Left colon (tissue), 2 donors: ENCODE results near the gene SMARCC2. TPM values are rescaled to one million over a fixed set of nuclear protein-coding genes. Genes with fewer than 3 reads are reported as not detected.
"Not testable (repeated sequence)": the region's sequence is repeated elsewhere in the genome, so short reads cannot be mapped to it uniquely, and the experiment has no call there.

Experiments used
- ATAC-seq: fragments of 200-7000 bp; cut with Tn5 transposase; one replicate; pipeline ENCODE4 v1.9.1; 2020; ENCODE audit warnings: mild to moderate bottlenecking, moderate library complexity
- DNase-seq, 2 donors: peaks; one replicate each; pipeline ENCODE4 v3.0.0-alpha.2; 2020
- intact Hi-C, 2 donors: fragments of 100-400 bp; cut with DNase I in 1 of 2; cut with micrococcal nuclease in 1 of 2; formaldehyde crosslinking; loops; one replicate each; pipeline versions ENCODE4 v1.11.2 to v1.14.0; 2022; cut with DNase I, micrococcal nuclease
- total RNA-seq, 2 donors: library from RNA; stranded (reverse); fragmentation: NEBNext Ultra II Directional; extraction: Animal tissue kit (Norgen Biotek cat#: 25700); gene quantifications; one replicate each; pipeline ENCODE4 v1.2.1, GENCODE V29; 2021
- donor health status: DM: no; HTN: no; CAD: no.
- donor health status: DM: yes; HTN: yes; CAD: no.

The SMARCC2 gene
- total RNA-seq, 2 donors from 2014 or later = 81.7 to 85.6 TPM

DNA sequence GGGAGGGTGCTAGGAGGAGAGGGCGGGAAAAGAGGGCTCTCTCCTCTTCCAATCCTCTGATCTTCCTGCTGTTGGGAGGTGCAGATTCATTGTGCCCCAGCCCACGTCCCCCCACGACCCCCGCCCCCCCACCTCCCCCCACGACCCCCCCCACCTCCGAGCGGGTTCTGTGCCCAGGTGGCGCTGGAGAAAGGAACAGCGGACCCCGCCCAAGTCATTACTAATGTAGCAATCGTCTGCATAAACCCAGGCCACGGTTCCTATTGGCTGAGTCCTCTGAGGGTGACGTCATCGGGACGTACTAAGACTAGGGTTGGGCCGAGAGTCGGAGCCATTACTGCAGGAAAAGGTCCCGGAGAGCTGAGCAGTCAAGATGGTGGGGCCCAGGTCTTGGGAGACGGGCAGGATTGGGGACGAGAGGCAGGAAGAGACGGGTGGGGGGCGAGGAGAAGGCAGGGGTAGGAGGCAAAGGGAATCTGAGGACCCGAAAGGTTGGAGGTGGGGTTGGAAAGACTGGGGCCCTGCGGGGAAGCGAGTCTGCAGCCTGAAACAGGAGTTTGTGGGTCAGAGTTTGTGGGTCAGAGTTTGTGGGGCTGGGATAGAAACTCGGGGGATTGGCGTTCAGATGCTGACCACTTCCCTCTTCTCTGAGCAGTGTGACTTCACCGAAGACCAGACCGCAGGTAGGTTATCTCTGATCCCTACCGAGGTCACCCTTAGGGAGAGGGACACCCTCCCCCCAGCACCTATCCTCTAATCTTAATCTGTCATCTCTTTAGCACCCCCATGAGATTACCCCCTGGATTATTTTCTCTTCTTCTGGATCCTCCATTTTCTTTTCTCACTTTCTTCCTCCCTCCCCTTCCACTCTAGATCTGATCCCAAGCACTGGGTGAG, 31.0 kb downstream of the SMARCC2 start, which contains the start of gene MYL6:
Gene MYL6 (plus strand): TSS at position 331 of the 897 bp plus-strand sequence. CDS start 43 bp downstream, at position 374.
- intact Hi-C loops = loop anchor here in 1 of 2 donors (2.0 kb wide), 1 partner anchor 31 kb away; the partner anchor contains the start of gene SMARCC2
- ATAC-seq (peak; percentile 82), DNase-seq (peak; percentile 96 to 99)

DNA sequence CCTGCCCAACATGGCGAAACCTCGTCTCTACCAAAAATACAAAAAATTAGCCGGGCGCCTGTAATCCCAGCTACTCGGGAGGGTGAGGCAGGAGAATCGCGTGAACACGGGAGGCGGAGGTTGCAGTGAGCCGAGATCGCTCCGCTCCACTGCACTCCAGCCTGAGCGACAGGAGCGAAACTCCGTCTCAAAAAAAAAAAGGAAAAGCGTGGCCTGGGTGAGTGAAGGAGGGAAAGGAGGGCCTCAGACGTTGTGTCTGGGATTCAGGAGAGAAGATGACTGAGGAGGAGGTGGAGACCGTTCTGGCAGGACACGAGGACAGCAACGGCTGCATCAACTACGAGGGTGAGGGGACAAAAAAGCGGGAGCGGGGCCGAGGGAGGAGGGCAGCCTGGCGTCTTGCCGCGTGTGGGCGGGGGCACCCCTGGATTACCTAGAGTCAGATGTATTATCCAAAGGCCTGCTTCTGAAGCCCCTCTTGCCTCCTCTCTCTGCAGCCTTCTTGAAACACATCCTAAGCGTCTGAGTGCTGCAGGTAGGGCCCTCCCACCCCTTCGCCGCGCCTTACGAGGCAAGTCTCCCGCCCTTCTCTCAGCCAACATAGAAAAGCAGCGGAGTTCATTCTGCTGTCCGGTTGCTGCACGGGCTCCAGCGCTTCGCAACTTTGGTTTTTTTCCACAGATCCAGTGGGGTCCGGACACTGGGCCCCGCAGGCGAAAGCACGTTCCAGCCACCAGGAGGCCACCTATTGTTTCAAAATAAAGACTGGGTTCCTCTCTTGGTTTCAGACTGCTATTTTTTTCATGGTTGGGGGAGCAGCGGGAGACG, 31.9 kb downstream of the SMARCC2 start:
- ATAC-seq (peak; percentile 51), DNase-seq (peak; percentile 75 to 80)
- intact Hi-C loops = loop anchor here in 1 of 2 donors (2.0 kb wide), 1 partner anchor 31 kb away; the partner anchor contains the start of gene SMARCC2

DNA sequence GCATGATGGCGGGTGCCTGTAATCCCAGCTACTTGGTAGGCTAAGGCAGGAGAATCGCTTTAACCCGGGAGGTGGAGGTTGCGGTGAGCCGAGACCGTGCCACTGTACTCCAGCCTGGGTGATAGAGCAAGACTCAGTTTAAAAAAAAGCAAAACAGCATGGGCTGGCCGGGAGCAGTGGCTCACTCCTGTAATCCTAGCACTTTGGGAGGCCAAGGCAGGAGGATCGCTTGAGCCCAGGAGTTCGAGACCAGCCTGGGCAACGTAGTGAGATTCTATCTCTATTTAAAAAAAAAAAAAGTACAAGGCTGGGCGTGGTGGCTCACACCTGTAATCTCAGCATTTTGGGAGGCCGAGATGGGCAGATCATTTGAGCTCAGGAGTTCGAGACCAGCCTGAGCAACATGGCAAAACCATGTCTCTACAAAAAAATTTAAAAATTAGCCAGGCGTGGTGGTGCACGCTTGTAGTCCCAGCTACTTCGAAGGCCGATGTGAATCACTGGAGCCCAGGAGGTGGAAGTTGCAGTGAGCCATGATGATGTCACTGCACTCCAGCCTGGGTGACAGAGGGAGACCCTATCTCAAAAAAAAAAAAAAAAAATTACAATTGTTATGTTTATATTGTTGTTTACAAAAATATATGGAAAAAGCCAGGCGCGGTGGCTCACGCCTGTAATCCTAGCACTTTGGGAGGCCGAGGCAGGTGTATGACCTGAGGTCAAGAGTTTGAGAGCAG, 32.7 kb downstream of the SMARCC2 start:
- peak in 1 of 2 donors; percentile 18 for DNase-seq
- intact Hi-C loops, ATAC-seq: not testable (repeated sequence)

DNA sequence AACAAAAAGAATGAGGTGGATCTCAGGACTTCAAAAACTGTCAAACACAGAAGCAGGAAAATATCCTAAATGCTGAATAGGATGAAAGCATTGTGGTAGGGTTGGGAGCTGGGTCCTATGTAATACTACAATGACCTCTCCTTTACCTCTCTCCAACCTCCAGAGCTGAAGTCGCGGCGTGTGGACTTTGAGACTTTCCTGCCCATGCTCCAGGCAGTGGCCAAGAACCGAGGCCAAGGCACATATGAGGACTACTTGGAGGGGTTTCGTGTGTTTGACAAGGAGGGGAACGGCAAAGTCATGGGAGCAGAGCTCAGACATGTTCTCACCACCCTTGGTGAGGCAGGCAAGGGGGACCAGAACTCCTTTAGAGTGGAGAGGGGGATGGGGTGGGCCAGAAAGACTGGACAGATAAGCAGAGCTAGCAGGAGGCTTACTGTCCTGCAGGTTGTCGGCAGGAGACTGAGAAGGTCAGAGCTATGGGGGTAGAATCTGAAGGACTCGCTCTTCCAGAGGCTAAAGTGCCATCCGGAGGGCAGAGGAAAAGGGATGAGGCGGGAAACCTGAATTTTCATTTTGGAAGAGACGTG, 33.9 kb downstream of the SMARCC2 start:
- intact Hi-C loops = no loop called here
- no peak for ATAC-seq
- DNase-seq = peak in 1 of 2 donors; percentile 24

DNA sequence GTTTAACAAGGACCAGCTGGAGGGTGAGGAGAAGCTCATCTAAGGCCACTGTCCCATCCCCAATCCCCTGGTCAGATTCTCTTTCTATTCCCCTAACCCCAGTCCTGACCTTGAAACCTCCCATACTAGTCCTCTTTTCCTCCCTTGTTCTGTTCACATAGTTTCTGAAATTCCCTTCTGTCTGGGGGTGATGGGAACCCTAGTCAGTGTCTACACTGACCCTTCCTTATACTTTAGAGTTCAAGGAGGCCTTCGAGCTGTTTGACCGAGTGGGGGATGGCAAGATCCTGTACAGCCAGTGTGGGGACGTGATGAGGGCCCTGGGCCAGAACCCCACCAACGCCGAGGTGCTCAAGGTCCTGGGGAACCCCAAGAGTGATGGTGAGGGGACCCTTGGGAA, 34.5 kb downstream of the SMARCC2 start:
- peak in 1 of 2 donors; percentile 24 for DNase-seq
- intact Hi-C loops = no loop called here
- no peak for ATAC-seq

DNA sequence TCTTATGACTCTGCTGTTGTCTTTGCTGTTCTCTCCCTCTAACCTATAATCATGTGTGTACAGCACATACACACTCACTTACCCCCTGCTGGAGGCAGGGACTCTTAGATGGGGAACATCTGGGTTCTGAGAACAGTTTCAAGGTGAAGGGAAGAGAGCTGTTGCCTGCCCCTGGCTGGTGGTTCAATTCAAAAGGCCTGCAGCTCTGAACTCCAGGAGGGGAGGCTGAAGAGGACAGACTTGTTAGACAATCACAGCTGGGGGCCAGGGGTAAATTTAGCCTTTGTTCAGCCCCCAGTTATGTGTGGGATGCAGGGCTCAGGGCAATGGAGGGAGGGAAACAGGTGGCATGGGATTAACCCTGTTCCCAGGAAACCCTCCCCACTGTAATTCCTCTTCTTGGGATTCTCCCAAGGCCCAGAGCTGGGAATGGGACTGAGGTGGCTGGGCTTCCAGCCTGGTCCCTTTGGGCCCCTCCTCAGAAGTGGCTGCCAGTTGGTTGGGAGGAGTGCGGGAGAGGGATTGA, 35.0 kb downstream of the SMARCC2 start:
- intact Hi-C loops = no loop called here
- DNase-seq (peak in 1 of 2 donors; percentile 20), ATAC-seq (no peak)

DNA sequence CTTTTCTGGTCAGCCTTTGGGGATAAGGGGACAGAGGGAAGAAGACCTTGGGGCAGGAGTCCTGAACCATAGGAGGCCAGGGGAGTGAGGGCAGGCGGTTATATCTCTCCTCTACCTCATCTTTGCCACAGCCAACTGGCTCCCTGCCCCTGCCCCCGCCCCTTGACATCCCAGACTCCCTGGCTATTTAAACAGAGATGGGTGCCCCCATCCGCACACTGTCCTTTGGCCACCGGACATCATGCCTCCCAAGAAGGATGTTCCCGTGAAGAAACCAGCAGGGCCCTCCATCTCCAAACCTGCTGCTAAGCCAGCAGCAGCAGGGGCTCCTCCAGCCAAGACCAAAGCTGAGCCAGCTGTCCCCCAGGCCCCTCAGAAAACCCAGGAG, 35.6 kb downstream of the SMARCC2 start:
- intact Hi-C loops = no loop called here
- ATAC-seq (no peak), DNase-seq (peak in 1 of 2 donors; percentile 22)

DNA sequence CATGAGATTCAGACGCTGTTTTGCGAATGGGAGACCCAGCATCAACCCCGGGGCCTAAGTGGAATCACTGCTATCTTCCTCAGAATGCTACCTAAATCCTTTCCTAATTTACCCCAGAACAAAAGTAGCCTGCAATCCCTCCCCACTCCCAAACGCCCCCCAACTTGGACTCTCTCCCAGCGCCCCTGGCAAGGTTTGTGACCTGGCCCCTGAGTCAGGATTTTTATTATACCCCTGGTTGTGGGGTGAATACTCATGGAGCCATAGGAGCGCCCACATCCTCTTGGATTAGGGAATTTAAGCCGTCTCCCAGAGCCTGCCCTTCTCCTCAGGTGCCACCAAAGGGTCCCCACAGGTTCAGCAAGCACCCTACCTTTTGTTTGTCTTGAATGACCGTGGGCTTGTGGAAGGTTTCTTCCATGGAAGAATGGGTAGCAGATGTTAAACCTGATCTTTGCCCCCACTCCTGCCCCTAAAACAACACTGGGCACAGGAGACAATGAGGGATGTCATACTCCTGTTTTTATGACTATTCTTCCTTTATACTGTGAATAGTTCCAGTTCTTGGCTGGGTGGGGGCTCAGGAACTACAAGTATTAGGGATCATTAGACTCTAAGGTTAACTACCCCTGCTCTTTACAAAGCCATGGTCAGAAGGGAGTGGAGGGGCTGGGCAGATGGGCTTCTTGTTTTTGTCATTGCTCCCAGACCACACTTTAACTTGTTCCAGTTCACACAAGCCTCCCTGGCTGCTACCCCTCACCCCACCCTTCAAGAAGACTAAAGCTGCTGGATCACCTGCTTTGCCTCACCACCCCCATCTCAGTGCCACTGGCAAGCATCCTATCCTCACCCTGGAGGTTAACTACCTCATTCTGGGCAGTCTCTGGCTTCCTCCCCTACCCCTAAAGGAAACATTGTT, 36.3 kb downstream of the SMARCC2 start:
- DNase-seq (peak in 1 of 2 donors; percentile 27), ATAC-seq (no peak)
- intact Hi-C loops = no loop called here

DNA sequence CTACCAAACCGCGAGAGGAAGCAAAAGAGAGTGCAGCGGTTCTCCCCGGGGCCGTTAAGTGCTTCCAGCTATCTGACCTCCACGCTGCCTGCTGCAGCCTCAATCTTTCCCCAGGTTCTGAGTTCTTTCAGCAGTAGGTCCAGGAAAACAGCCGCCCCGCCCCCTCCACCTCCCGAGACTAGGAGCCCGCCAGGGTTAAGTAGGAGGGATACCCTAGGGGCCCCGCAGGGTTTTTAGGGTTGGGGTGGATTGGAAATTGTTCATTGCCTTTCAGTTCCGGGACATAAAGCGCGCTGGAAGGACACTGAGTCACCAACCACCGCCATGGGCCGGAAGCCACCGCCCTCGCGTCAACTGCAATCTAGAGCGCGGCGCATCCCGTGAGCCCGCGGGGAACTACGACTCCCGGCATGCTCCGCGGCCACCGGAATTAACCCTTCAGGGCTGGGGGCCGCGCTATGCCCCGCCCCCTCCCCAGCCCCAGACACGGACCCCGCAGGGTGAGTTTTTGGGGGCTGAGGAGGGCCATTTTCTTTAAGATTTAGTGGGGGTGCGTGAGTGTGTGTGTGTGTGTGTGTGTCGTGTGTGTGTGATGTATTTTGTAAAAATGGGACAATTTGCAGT, 37.0 kb downstream of the SMARCC2 start, which contains the start of gene MYL6B:
Gene MYL6B (plus strand): TSS at position 456 of the 624 bp plus-strand sequence. CDS start 1,332 bp downstream, outside the sequence.
- DNase-seq = peak; percentile 95 to 97
- ATAC-seq = peak; percentile 91
- intact Hi-C loops = no loop called here

DNA sequence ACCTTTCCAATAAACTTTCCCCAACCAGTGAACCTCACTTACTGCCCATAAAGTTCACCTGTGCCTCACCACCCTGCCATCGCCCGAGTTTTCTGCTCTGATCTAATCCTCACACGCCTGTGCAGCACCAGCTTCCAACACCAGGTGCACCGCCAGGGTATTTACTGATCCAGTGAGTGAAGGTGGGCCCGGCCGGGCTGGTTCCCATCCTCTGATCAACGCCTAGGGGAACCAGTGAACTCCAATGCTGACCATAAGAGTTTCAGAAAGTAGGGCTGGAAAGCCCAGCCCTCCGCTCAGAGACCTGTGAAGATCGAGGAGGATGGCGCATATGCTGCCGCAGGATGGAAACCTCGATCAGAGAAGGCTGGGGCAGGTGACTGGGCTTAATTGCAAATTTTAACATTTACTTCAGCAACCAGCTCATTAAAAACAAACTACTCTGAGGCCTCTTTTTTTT, 37.6 kb downstream of the SMARCC2 start:
- intact Hi-C loops = no loop called here
- ATAC-seq (peak; percentile 71), DNase-seq (peak; percentile 67 to 86)

DNA sequence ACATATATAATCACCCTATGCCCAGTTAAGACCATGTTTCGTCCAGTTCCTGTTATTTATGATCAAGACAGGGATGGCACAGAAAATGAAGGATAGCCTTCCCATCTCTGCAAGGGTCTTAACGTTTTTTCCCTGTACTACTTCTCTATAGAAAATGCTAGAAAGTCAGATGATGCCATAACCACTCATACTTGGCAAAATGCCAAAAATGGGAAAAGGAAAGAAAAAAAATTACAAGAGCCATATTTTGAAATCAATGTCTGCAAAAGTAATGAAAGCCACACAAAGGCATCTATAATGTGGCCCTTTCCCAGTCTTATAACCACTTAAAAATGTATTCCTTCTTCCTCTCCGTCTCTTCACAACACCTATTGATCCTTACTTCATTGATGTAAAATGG, 38.7 kb downstream of the SMARCC2 start:
- intact Hi-C loops = no loop called here
- DNase-seq = no peak
- ATAC-seq = no peak

DNA sequence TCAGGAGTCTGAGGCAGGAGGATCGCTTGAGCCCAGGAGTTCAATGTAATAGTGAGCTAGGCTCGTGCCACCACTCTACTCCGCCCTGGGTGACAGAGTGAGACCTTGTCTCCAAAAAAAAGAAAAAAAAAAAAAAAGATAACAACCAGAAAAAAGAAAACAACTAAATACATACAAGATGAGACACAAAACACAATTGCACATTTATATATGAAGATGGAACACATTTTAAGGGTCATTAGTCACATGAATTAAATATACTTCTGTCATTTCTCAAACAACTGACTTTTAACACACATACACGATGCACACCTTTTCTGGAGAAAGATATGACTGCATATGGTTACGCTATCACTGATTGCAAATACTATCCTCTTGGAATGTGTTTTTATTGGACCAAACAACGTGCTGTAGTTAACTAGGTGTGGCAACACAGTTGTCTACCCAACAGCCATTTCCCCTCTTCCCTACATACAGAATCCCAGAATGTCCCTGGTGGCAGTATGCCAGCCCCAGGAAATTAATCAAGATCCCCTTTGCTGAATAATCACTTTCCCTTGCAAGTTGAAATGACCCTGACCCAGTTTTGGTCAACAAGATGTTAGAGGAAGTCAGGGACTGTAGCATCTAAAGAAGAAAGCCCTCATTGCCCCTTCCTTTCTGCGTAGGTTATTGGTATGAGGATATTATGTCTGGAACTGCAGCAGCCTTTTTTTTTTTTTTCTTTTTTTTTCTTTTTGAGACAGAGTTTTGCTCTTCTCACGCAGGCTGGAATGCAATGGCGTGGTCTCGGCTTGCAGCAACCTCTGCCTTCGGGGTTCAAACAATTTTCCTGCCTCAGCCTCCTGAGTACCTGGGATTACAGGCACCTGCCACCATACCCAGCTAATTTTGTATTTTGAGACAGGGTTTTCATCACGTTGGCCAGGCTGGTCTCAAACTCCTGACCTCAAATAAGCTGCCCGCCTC, 42.5 kb downstream of the SMARCC2 start:
- DNase-seq = peak in 1 of 2 donors; percentile 63
- ATAC-seq = peak; percentile 87
- intact Hi-C loops = no loop called here

DNA sequence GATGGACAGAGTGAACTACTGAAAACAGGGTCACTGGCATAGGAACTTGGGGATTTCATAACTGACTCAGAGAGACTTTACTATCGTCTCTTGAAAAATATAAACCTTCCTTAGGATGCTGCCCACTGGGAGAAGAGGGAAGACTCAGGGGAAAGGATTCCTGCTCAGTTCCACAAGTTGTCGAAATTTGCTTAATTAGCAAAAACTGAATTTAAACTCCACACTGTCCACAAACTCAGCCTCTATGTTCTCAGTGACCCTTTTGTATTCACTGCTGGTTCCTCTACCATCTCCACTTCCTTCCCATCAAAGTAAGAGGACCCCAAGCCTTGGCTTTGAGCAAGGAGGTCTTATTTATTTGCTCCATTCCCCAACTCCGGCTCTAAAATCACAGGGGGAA, 44.1 kb downstream of the SMARCC2 start:
- intact Hi-C loops = no loop called here
- ATAC-seq = no peak
- no peak for DNase-seq

DNA sequence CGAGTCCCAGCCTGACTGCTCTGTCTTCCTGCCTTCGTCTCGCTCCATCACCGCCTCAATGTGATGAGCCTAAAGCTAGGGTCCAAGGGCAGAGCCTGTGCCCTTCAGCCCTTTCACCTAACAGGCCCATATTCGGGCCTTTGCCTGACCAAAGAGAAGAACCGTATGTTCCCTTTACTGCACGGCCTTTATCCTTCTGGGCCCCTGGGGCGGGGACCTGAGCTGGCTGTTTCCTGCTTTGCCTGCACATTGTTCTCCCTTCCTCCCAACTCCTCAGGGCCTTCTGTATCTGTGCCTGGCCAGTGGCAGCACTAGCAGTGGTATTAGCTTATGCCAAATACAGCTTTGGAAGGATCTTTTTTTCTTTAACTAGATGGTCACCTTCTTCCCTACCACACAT, 45.4 kb downstream of the SMARCC2 start:
- ATAC-seq (peak; percentile 65), DNase-seq (no peak)
- intact Hi-C loops = no loop called here

DNA sequence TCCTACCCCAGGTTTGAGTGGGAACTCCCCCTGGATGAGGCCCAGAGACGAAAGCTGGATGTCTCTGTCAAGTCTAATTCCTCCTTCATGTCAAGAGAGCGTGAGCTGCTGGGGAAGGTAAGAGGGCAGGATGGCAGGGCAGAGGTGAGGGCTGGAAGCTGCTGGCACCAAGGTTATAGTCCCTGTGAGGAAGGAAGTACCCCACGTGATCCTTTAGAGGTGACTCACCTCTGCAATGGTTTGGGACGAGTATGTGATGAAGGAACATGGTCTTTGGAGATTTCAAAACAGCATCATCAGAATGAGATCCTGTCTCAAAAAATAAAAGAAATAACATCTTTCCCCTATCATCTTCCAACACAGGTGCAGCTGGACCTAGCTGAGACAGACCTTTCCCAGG, 46.1 kb downstream of the SMARCC2 start:
- DNase-seq (peak in 1 of 2 donors; percentile 24), ATAC-seq (no peak)
- intact Hi-C loops = no loop called here
